HL-60/S4 (cell line): Measurements from ENCODE around the gene CYBC1.

Experiments
- in situ Hi-C: fragments of 300-500 bp; cut with MboI; formaldehyde crosslinking; loops from 2 replicates; pipeline ENCODE4 v1.14.3; 2022; ENCODE audit warnings: low sequenced_read_pairs

CYBC1 gene

GRCh38 chr17:82449131-82449882, 1.2 kb downstream of the CYBC1 start:
- in situ Hi-C loops, result no loop called here

- in situ Hi-C loops, result no loop called here
These were observed 2.7 kb downstream of the CYBC1 start for GRCh38 chr17:82447876-82448275.

GRCh38 chr17:82446649-82447048, 3.9 kb downstream of the CYBC1 start:
- in situ Hi-C loops, result no loop called here

- in situ Hi-C loops, result no loop called here
These were observed 4.4 kb downstream of the CYBC1 start for GRCh38 chr17:82446124-82446523.

GRCh38 chr17:82445542-82445941, 5.0 kb downstream of the CYBC1 start:
- in situ Hi-C loops, result no loop called here

- in situ Hi-C loops, result no loop called here
These were observed 5.5 kb downstream of the CYBC1 start for GRCh38 chr17:82444941-82445521.

GRCh38 chr17:82444284-82444893, 6.2 kb downstream of the CYBC1 start:
- in situ Hi-C loops, result no loop called here

GRCh38 chr17:82443465-82444283, 6.9 kb downstream of the CYBC1 start:
- in situ Hi-C loops, result no loop called here

GRCh38 chr17:82442643-82443464, 7.7 kb downstream of the CYBC1 start:
- in situ Hi-C loops, result no loop called here

- in situ Hi-C loops, result no loop called here
These were observed 8.7 kb downstream of the CYBC1 start for GRCh38 chr17:82441691-82442487.

GRCh38 chr17:82440991-82441627, 9.4 kb downstream of the CYBC1 start:
- in situ Hi-C loops, result no loop called here

- in situ Hi-C loops, result no loop called here
These were observed 10.0 kb downstream of the CYBC1 start for GRCh38 chr17:82440469-82440981.

GRCh38 chr17:82439829-82440365, 10.7 kb downstream of the CYBC1 start:
- in situ Hi-C loops, result no loop called here

GRCh38 chr17:82439194-82439828, 11.2 kb downstream of the CYBC1 start:
- in situ Hi-C loops, result no loop called here

- in situ Hi-C loops, result no loop called here
These were observed 12.0 kb downstream of the CYBC1 start for GRCh38 chr17:82438401-82439193.

- in situ Hi-C loops, result no loop called here
These were observed 13.3 kb downstream of the CYBC1 start for GRCh38 chr17:82437325-82437668.

- in situ Hi-C loops, result no loop called here
These were observed 13.8 kb downstream of the CYBC1 start for GRCh38 chr17:82436601-82437324.
